WTC11 (cell line): Measurements from ENCODE around the gene NLGN1. TPM values are rescaled to one million over a fixed set of nuclear protein-coding genes. Genes with fewer than 3 reads are reported as not detected.

Source experiments
- ATAC-seq: fragments of 200-7000 bp; cut with Tn5 transposase; 2 replicates; pipeline ENCODE4 v1.10.0; 2021; ENCODE audit warnings: mild to moderate bottlenecking, moderate library complexity
- CTCF ChIA-PET: fragments of 300-600 bp; sonication (Branson Sonifier 250); formaldehyde crosslinking; loops from one replicate; lab custom pipeline; 2021; ENCODE audit warnings: antibody characterized with exemption; lab: Charles Lee
- POLR2A ChIA-PET: fragments of 350-600 bp; sonication (Branson Sonifier 250); formaldehyde crosslinking; loops from one replicate; lab custom pipeline; 2021; ENCODE audit warnings: antibody characterized with exemption; lab: Charles Lee
- DNase-seq: peaks from one replicate; pipeline ENCODE4 v3.0.0; 2021; ENCODE audit warnings: low spot score
- H3K27ac Mint-ChIP-seq: 2 replicates; pipeline ENCODE4 v1.8.0; 2021; ENCODE audit warnings: mixed read lengths
- H3K27me3 Mint-ChIP-seq: 2 replicates; pipeline ENCODE4 v1.8.0; 2021; ENCODE audit warnings: low read depth, mild to moderate bottlenecking, moderate library complexity, mixed read lengths
- H3K36me3 Mint-ChIP-seq: 2 replicates; pipeline ENCODE4 v1.8.0; 2021; ENCODE audit warnings: mixed read lengths
- H3K4me1 Mint-ChIP-seq: 2 replicates; pipeline ENCODE4 v1.8.0; 2022; ENCODE audit warnings: mixed read lengths
- H3K4me3 Mint-ChIP-seq: 2 replicates; pipeline ENCODE4 v1.8.0; 2021; ENCODE audit warnings: mild to moderate bottlenecking, moderate library complexity, mixed read lengths
- H3K9me3 Mint-ChIP-seq: 2 replicates; pipeline ENCODE4 v1.8.0; 2021; ENCODE audit warnings: mixed read lengths
- ELF4 ChIP-seq: sonication (generic); formaldehyde crosslinking; IDR thresholded peaks from 2 replicates; pipeline ENCODE4 v1.8.1; 2022; ENCODE audit warnings: low read depth, mild to moderate bottlenecking, moderate library complexity, missing genetic modification reagents
- EMX1 ChIP-seq: fragments of 250-450 bp; sonication (Bioruptor Pico); IDR thresholded peaks from 2 replicates; pipeline ENCODE4 v1.8.0; 2021; ENCODE audit warnings: mild to moderate bottlenecking
- FOXJ3 ChIP-seq: sonication (generic); formaldehyde crosslinking; IDR thresholded peaks from 2 replicates; pipeline ENCODE4 v1.9.0; 2021; ENCODE audit warnings: missing genetic modification reagents, mild to moderate bottlenecking, borderline replicate concordance
- FOXK1 ChIP-seq: sonication (generic); formaldehyde crosslinking; IDR thresholded peaks from 2 replicates; pipeline ENCODE4 v1.8.0; 2022; ENCODE audit warnings: mild to moderate bottlenecking, moderate library complexity, missing genetic modification reagents
- GTF2I ChIP-seq: fragments of 250-450 bp; sonication (Bioruptor Pico); conservative IDR thresholded peaks from 2 replicates; pipeline ENCODE4 v1.4.0; 2021; ENCODE audit warnings: mild to moderate bottlenecking
- NFATC4 ChIP-seq: fragments of 250-450 bp; sonication (Bioruptor Pico); IDR thresholded peaks from 2 replicates; pipeline ENCODE4 v1.9.0; 2021; ENCODE audit warnings: mild to moderate bottlenecking
- NR3C1 ChIP-seq: sonication (generic); formaldehyde crosslinking; conservative IDR thresholded peaks from 2 replicates; pipeline ENCODE4 v1.8.1; 2023; ENCODE audit warnings: low read depth, mild to moderate bottlenecking, missing genetic modification reagents
- SOX15 ChIP-seq: fragments of 250-450 bp; sonication (Bioruptor Pico); IDR thresholded peaks from 2 replicates; pipeline ENCODE4 v1.9.0; 2021; ENCODE audit warnings: mild to moderate bottlenecking
- ZNF219 ChIP-seq: sonication (generic); formaldehyde crosslinking; IDR thresholded peaks from 2 replicates; pipeline ENCODE4 v1.8.0; 2023; ENCODE audit warnings: missing genetic modification reagents, mild to moderate bottlenecking, borderline replicate concordance
- ZNF232 ChIP-seq: sonication (generic); formaldehyde crosslinking; IDR thresholded peaks from 2 replicates; pipeline ENCODE4 v1.8.0; 2022; ENCODE audit warnings: mild to moderate bottlenecking, missing genetic modification reagents
- ZNF263 ChIP-seq: sonication (generic); formaldehyde crosslinking; IDR thresholded peaks from 2 replicates; pipeline ENCODE4 v1.8.1; 2022; ENCODE audit warnings: low read depth, mild to moderate bottlenecking, moderate library complexity, missing genetic modification reagents
- ZNF317 ChIP-seq: sonication (generic); formaldehyde crosslinking; IDR thresholded peaks from 2 replicates; pipeline ENCODE4 v1.8.1; 2023; ENCODE audit warnings: low read depth, mild to moderate bottlenecking, moderate library complexity, missing genetic modification reagents, borderline replicate concordance
- ZNF416 ChIP-seq: fragments of 250-450 bp; sonication (Bioruptor Pico); IDR thresholded peaks from 2 replicates; pipeline ENCODE4 v1.9.0; 2021; ENCODE audit warnings: mild to moderate bottlenecking, inconsistent platforms
- ZNF423 ChIP-seq: fragments of 250-450 bp; sonication (Bioruptor Pico); IDR thresholded peaks from 2 replicates; pipeline ENCODE4 v2.1.2; 2022; ENCODE audit warnings: mild to moderate bottlenecking, moderate library complexity
- total RNA-seq: library from RNA; stranded (reverse); gene quantifications from 3 replicates; pipeline ENCODE4 v1.2.3, GENCODE V29; 2021
- TF ChIP-seq, protein P1 (sequence below): sonication (generic); formaldehyde crosslinking; IDR thresholded peaks from 2 replicates; pipeline ENCODE4 v1.8.0; 2023; ENCODE audit warnings: missing genetic modification reagents
- TF ChIP-seq, protein P2 (sequence below): sonication (generic); formaldehyde crosslinking; IDR thresholded peaks from 2 replicates; pipeline ENCODE4 v1.8.1; 2023; ENCODE audit warnings: mild to moderate bottlenecking, missing genetic modification reagents
- TF ChIP-seq, protein P3 (sequence below): sonication (generic); formaldehyde crosslinking; IDR thresholded peaks from 2 replicates; pipeline ENCODE4 v1.8.1; 2023; ENCODE audit warnings: mild to moderate bottlenecking, missing genetic modification reagents, moderate library complexity
- TF ChIP-seq, protein P4 (sequence below): sonication (generic); formaldehyde crosslinking; IDR thresholded peaks from 2 replicates; pipeline ENCODE4 v1.8.1; 2023; ENCODE audit warnings: mild to moderate bottlenecking, missing genetic modification reagents, borderline replicate concordance

The NLGN1 gene
- total RNA-seq, 1 experiment from 2014 or later = 12.4 TPM

DNA sequence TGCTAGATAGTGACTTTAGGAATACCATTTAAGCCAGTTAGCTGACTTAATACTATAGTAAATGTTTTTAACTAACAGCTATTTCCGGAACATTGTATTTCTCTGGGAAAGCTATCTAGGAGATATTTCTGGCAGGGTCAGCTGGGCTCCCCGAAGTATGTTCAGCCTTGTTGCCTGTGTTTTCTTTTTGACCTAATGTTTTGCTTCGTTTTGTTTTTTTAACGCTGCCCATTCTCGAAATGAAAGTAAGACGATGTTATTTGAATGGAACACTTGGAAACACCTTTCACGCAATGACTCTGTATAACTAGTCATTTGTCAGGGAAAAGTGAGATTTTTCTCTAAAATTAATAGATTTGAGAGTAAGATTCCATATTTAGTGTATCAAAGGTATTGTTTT lies 758.7 kb downstream of the NLGN1 start:
- DNase-seq = no peak
- no peaks in the 10 kb centered on the region for H3K27me3 Mint-ChIP-seq
- H3K27ac Mint-ChIP-seq = no peak overlapping the region
- no peak for TF ChIP-seq ZNF263 (CRISPR knock-in tag)
- no peak for TF ChIP-seq EMX1 (CRISPR knock-in tag)
- TF ChIP-seq ELF4 (CRISPR knock-in tag) = no peak
- TF ChIP-seq NR3C1 (CRISPR knock-in tag) = no peak
- no peak for TF ChIP-seq ZNF317 (CRISPR knock-in tag)
- TF ChIP-seq ZNF232 (CRISPR knock-in tag) = no peak
- no peak for TF ChIP-seq ZNF219 (CRISPR knock-in tag)
- no peak for TF ChIP-seq SOX15 (CRISPR knock-in tag)
- TF ChIP-seq NFATC4 = no peak
- TF ChIP-seq, protein P1, sequence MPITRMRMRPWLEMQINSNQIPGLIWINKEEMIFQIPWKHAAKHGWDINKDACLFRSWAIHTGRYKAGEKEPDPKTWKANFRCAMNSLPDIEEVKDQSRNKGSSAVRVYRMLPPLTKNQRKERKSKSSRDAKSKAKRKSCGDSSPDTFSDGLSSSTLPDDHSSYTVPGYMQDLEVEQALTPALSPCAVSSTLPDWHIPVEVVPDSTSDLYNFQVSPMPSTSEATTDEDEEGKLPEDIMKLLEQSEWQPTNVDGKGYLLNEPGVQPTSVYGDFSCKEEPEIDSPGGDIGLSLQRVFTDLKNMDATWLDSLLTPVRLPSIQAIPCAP (CRISPR knock-in tag) = no peak
- no peak for TF ChIP-seq ZNF423 (CRISPR knock-in tag)
- TF ChIP-seq, all 79 proteins: peak for 0
- H3K4me3 Mint-ChIP-seq = no peak overlapping the region
- ATAC-seq = no peak
- ChIA-PET POLR2A (no interaction called here), CTCF (interaction anchor here (0.6 kb wide), 1 partner anchor 8 kb away, joined by 4 read pairs; no protein-coding TSS in a partner anchor)
- H3K36me3 Mint-ChIP-seq = peaks cover under 1% of the 10 kb centered on the region; the same call in 1 of the 2 replicates
- H3K9me3 Mint-ChIP-seq = peaks cover under 1% of the 10 kb centered on the region
- peaks cover 23% of the 10 kb centered on the region for H3K4me1 Mint-ChIP-seq

DNA sequence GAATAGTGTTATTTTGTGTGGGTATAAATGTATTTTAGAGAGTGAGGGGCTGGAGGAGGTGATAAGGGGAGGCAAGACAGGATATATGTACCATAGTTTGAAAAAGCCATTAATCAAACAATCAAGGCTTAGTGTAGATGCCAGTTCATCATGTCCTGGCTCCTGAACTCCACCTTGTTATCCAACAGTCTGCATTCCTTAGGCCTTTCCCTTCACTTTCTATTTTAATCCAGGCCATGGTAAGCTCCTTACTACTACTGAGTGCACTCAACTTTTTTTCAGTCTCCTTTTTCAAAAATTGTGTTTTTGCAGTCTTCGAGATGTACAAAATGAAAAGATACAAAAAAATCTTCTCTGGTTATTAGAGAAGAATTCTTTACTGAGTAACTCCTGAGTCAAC lies 761.1 kb downstream of the NLGN1 start:
- no peak for ATAC-seq
- peaks cover 16% of the 10 kb centered on the region for H3K9me3 Mint-ChIP-seq
- ChIA-PET POLR2A (no interaction called here), CTCF (no interaction called here)
- H3K27me3 Mint-ChIP-seq = no peaks in the 10 kb centered on the region
- H3K36me3 Mint-ChIP-seq = peaks cover 12% of the 10 kb centered on the region
- no peak overlapping the region for H3K27ac Mint-ChIP-seq
- H3K4me1 Mint-ChIP-seq = peaks cover 20% of the 10 kb centered on the region
- DNase-seq = no peak
- TF ChIP-seq FOXK1 (no peak), ZNF317 (CRISPR knock-in tag) (no peak), ZNF263 (CRISPR knock-in tag) (no peak), SOX15 (CRISPR knock-in tag) (no peak), FOXJ3 (CRISPR knock-in tag) (no peak), GTF2I (CRISPR knock-in tag) (no peak), ZNF416 (no peak)
- TF ChIP-seq, protein P2, sequence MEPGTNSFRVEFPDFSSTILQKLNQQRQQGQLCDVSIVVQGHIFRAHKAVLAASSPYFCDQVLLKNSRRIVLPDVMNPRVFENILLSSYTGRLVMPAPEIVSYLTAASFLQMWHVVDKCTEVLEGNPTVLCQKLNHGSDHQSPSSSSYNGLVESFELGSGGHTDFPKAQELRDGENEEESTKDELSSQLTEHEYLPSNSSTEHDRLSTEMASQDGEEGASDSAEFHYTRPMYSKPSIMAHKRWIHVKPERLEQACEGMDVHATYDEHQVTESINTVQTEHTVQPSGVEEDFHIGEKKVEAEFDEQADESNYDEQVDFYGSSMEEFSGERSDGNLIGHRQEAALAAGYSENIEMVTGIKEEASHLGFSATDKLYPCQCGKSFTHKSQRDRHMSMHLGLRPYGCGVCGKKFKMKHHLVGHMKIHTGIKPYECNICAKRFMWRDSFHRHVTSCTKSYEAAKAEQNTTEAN (CRISPR knock-in tag) = no peak
- TF ChIP-seq, protein P3, sequence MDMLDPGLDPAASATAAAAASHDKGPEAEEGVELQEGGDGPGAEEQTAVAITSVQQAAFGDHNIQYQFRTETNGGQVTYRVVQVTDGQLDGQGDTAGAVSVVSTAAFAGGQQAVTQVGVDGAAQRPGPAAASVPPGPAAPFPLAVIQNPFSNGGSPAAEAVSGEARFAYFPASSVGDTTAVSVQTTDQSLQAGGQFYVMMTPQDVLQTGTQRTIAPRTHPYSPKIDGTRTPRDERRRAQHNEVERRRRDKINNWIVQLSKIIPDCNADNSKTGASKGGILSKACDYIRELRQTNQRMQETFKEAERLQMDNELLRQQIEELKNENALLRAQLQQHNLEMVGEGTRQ = no peak
- TF ChIP-seq, protein P4, sequence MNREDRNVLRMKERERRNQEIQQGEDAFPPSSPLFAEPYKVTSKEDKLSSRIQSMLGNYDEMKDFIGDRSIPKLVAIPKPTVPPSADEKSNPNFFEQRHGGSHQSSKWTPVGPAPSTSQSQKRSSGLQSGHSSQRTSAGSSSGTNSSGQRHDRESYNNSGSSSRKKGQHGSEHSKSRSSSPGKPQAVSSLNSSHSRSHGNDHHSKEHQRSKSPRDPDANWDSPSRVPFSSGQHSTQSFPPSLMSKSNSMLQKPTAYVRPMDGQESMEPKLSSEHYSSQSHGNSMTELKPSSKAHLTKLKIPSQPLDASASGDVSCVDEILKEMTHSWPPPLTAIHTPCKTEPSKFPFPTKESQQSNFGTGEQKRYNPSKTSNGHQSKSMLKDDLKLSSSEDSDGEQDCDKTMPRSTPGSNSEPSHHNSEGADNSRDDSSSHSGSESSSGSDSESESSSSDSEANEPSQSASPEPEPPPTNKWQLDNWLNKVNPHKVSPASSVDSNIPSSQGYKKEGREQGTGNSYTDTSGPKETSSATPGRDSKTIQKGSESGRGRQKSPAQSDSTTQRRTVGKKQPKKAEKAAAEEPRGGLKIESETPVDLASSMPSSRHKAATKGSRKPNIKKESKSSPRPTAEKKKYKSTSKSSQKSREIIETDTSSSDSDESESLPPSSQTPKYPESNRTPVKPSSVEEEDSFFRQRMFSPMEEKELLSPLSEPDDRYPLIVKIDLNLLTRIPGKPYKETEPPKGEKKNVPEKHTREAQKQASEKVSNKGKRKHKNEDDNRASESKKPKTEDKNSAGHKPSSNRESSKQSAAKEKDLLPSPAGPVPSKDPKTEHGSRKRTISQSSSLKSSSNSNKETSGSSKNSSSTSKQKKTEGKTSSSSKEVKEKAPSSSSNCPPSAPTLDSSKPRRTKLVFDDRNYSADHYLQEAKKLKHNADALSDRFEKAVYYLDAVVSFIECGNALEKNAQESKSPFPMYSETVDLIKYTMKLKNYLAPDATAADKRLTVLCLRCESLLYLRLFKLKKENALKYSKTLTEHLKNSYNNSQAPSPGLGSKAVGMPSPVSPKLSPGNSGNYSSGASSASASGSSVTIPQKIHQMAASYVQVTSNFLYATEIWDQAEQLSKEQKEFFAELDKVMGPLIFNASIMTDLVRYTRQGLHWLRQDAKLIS (CRISPR knock-in tag) = no peak
- no peak overlapping the region for H3K4me3 Mint-ChIP-seq
